GM21423 (cell line): ENCODE data around the gene PDE1A.

Experiments used
- ATAC-seq: cut with Tn5 transposase; IDR thresholded peaks from one replicate; pipeline ENCODE4 v1.9.1; 2021; ENCODE audit warnings: mild to moderate bottlenecking, moderate library complexity; ENCODE audit not compliant: unreplicated experiment

PDE1A gene

DNA sequence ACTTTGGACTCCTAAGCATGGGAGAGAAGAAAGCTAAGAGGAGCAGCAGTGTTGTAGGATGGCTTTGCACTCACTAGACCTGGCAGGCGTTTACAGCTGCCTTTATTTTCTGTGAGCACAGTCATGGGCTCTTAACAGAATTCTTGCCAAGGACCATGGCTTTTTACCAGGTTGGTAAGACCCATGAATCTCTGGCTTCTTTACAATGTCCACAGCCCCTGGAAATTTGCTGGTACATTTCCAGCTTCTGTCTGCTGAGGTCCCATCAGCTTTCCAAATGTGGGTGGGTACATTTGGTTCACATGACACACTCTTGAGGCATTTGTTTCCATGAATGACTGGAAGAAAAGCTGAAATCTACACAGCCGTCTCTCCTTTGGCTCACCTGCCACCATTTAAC lies 278.5 kb downstream of the PDE1A start:
- ATAC-seq, result no peak

DNA sequence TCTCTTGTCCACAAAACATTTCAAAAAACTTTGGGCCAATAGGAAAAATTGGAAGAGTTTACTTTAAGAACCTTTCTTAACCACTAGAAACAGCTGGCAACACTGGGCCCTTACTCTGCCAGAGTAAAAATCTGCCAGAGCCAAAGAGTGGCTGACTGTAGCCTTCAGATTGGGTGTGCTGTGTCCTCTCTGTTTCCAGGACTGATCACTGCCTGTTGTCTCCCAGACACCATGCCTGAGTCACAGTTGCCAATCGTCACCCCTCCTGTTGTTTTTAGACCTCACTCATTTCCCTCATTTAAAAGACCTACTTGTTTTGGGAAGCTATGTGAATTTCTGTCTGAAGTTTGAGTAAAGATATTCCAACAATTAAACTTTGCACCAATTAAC lies 282.1 kb downstream of the PDE1A start:
- no peak for ATAC-seq

DNA sequence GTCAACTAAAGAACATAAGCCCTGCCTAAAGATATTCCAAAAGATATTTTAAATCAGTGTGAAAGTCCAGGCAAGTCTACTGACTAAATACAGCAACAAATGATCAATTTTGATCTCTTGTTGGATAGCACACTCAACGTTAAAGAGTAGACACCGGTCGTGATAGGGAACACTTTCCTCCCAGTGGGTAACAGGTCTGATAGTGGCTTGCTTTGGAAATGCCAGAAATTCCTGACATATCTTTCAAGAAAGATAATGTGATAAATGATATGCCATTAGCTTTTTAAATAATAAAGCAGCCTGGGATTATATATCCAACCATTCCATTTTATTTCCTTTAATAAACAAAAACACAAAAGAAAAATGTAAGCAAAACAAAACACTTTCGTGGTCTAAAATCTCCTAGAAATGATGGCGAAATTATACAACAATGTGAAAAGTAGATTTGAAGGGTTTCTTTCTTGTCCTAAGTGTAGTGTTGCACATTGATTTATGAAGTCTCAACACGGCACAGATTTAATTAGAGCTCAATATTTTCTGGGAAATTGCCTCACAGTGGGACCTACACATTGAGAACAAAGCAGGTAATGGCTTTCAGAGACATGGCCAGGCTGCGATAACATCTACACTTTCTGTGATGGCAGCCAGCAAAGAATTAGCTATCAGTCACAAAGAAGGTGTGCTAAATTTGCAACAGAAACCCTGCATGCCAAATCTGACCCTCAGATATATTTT lies 282.6 kb downstream of the PDE1A start:
- ATAC-seq, result no peak

DNA sequence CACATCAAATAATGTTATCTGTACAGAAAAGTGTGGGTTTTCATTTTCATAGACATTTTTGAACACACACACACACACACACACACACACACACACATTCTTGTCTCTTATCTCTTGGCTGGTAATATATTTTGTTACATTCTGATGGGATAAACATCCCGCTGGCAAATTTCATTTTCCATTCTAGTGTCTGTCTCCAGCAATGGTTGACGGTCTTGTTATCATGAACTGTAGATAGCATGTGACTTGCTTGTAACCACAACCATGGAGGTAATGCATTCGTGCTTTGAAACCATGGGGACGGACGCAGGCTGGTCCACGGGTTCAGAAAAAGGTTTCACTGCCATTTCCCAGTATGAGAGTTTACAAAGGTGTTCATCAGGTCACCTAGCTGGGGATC lies 284.8 kb downstream of the PDE1A start:
- ATAC-seq, result no peak

DNA sequence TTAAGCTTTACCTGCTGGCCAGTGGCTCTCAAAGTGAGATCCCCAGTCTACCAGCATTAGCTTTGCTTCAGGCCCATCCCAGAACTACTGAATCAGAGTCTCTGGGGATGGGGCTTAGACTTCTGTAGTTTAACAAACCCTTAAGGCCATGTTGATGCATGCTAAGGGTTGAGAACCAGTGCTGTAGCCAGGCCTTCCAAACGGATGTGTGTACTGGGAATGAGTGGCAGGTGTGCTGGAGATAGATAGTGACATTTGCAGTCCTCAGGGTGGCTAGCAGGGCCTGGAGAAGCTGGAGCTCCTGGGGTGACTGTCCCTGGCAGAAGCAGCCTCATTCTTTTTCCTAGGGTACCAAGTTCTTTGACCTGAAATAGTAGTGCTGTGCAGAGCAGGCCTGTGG lies 292.6 kb downstream of the PDE1A start:
- no peak for ATAC-seq

DNA sequence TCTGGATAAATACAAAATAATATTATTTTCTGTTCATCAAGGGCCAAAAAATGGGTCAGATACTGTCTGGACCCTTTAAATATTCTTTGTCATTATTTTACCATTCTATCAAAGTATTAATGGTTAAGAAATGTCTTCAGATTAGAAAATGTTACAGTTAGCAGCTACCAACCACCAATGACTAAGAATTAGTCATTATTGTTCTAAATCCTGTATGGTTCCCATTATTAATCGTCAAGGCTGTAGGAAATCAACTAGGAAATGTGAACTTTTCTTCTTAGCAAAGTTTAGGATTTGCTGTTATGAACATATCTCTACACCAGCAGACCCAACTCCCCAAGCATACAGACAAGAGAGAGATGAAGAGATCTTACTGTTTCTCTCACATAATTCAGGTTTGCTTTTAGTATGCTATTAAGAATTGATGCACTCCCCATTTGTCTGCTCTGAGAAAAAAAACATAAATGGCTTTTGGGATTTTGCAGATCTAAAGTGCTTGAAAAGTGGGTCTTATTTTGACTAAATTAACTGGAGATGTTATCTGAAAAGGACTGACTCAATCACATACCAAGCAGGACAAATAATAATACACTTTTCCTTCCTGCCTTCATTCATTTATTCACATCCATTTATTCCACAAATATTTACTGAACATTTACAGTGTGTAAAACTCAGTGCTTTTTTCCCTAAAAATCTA lies 293.5 kb downstream of the PDE1A start:
- ATAC-seq, result no peak

DNA sequence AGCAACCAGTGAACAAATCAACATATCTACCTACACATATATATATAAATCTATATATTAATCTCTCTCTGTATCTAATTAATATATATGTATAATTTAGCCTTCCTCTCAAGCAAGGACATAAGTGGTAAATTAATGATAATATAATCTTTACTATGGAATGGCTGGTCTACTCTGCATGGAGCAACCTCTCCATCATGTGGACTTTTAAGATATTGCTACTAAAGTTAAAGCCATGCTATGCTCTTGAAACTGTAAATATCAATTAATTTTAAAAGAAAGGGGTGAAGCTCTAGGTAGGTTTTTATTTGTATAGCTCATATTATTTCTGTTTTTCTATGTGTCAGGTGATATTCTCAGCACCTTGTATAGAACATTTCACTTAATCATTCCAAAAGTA lies 294.2 kb downstream of the PDE1A start:
- ATAC-seq, result no peak

DNA sequence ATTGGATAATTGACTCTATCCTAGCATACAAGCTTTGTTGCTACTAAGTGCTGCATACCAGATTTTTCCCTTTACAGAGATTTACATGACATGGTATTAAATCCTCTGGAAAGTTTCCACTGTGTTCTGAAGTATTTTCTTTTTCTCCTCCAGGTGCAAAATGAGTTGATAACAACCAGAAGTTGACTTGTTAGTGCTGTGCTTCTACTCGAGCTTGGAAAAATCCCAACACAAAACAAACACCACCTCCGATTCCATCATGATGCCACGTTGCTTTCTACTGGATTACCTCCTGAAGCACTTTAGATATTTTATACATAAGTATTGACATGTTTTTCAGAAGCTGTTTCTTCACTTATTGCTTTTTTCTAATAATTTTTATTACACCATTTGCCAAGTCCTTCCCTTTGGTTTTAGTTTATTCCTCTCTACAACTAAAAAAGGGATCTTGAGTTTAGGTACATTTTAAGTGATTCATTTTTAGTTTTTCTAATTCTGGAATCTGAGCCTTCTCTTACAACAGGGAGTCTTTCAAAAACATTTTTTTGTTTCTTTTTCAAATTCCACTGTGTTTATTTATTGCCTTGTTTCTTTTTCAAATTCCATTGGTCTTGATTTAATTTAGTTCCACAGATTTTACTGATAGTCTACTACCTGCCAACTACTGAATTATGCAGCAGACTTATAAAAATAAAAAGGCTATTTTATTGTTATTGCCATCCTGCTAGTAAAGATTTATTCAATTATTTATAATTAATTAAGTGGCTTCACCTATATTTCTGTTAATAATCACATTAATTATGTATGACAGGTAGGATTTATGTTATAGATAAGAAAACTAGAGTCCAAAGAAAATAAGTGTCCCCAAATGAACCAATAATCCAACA lies 297.8 kb downstream of the PDE1A start:
- ATAC-seq, result no peak

DNA sequence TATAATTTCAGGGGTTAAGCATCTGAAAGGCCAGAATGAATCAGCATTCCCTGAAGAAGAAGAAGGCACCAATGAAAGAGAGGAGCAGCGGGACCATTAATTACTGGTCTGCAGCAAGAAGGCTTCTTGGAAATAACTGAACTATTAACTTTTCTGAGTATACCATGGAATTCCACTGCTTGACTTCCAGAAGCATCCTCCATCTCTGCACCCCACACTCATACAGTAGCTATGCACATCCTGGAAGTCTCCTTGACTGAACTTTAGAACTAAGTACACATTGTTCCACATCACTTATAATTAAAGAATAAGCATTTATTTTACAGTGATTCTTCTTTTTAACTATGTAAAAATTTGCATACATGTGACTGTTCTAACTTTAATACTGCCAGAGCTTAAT lies 309.6 kb downstream of the PDE1A start:
- no peak for ATAC-seq

DNA sequence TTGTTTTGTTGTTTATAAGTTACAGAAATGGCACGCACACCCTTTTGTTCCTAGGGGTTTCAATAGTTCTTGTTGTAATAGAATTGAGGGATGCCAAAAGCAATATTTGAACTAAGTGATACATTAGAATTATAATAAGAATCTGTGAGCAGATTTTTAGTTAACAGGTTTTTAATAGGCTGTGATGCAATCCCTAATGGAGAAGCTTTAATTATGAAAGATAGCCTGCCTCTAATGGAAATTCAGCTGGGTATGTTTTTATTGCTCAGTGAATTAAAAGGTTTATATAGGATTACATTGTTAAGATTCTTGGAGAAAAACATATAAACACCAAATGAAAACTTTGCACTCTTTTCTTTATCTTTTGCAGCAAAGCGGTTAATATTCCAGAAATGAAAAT lies 310.1 kb downstream of the PDE1A start:
- no peak for ATAC-seq

DNA sequence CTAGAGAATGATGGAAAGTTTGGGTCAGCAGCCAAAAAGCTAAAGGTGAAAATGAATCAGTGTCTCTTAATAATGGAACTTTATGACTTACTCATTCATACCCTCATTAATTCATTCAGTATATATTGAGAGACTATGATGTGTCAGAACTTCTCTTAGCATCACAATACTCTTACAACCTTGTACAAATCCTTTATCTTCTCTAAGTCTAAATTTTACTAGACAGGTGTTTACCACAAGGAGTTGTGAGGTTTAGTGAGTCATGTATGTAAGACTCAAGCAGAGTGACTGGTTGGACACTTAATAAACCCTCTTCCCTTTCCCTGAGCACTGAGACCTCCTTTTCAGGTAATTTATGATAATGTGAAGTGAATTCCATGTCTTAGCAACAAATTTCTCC lies 311.6 kb downstream of the PDE1A start:
- ATAC-seq, result no peak

DNA sequence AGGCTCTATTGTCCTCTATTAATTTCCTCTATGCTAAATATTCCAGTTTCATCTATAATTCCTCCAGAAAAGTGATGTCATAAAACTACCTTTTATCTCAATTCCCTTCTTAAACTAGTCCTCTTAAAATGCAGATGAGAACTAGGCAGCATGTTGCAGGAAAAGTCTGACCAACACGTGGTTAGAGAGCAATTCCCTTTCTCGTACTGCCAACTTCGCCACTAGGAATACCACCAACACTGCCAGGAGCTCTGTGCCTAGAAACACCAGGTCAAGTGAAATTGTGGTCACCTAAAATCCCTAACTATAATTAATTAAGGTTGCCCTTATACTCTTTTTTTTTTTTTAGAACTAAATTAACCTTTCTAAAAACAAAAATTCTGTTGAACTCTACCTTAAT lies 313.5 kb downstream of the PDE1A start:
- ATAC-seq, result no peak

DNA sequence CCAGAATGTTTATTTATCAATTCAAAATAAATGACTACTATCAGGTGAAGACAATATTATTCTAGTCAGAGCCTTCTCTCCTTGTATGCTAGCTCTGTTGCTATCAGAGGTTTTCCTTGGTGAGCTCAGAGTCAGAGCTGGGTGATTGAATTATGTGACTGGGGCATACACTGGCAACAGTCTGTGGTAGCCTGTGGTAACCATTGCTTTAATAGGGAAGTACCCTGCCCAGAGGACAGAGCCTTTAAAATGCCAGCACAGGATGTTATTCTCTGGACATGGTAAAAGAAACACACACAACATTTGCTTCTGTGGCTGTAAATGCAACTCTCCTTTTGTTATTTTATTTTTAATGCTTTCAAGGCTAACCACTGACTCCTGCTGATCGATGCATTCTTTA lies 316.5 kb downstream of the PDE1A start:
- ATAC-seq, result no peak

DNA sequence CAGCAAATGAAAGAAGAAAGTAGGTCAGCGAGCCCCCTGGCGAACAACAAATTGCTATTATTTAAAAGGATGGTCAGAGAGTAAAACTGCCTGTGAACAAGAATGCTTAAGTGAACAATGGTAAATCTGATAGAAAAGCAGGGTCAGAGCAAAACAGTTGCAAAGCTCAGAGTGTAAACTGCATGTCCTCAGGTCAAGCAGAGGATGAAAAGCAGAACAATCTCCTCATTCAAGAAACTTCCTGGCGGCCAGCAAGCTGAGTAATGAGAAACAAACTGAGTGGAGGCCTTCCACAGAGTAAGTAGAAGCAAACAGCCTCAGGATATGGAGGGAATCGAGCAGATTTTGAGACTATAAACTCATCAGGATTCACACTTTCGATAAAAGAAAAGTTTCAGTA lies 323.3 kb downstream of the PDE1A start:
- ATAC-seq, result no peak

DNA sequence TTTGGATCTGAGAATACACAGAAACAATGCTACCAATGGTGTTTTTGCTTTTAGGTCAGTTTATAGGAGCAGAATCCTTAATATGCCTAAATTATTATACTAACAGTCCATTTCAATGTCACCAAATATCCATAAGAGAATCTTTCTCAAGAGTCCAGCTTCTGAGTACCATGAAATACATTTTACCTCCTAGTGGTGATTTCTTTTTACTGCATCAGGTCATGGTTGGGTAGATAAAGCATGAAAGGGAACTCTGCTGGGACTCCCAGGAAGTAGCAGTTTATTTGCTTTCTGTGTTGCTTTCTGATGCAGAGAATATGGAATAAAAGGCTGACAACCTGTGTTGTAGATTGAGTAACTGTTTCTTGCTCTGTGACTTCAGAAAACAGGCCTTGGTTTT lies 325.6 kb downstream of the PDE1A start:
- ATAC-seq, result no peak

DNA sequence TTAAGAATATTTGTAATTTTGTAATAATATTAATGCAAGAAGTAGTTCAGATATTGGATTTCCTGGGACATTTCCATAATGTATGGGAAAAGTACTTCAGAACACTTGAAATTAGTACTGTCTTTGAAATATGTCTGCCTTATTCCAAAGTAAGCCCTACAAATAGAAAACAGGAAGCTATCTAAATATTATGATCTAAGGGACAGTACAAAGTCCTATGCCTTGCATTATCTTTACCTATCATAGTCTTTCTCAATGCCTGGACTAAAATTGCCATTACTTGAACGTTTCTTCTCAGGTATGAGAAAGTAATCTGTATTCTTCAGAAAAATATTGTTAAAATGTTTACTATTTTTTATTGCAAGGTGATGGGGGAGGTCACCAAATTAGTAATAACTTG lies 328.2 kb downstream of the PDE1A start:
- no peak for ATAC-seq

DNA sequence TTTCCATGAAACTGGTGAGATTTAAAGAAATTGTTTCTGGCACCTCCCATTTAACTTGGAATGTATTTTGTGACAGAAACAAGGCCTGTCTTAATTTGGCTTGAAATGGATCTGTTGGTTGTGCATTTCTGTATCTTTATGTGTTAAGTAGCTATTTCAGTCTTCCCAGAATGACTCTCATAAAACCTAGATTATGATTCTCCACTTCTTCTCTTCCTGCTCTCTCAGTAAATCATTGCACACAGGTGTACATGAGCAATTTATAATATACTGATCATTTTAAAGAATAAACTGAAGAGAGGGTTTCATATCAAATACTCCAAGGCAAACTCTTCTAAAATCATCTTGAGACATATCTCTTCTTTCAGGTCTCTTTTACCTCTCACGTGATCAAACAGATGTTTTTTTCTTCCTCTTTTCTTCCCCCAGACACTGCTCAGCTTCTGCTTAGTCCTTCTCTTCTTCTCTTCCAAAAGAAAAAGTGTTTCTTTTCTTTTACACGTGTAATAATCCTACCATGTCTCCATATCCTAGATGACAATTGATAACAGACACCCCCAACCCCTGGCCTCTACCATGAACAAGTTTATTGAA lies 329.2 kb downstream of the PDE1A start:
- no peak for ATAC-seq

DNA sequence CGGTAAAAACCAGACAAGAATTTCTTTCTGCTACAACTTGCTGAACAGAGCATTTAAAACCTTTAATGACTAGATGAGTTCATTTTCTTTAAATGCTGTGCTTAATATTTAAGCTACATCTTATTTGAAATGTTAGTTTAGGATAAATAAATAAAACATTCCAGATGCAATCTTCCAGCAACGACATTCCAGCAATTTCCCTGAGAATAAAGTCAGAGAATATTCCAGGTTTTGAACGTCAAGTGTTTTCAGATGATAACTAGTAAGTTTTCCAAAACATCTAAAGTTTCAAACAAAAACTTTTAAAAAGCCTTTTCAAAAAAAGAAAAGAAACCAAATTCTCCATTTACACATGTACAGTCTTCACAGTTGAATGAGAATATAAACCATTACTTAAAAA lies 336.4 kb downstream of the PDE1A start:
- no peak for ATAC-seq
